H9 (cell line): Measurements from ENCODE around the gene FAM124A. TPM values are rescaled to one million over a fixed set of nuclear protein-coding genes. Genes with fewer than 3 reads are reported as not detected.

Experiments used
- DNase-seq: peaks from one replicate; pipeline ENCODE4 v3.0.0-alpha.2; 2017
- H2AFZ ChIP-seq: one replicate; pipeline ENCODE4 v1.6.1; 2013; ENCODE audit warnings: mild to moderate bottlenecking, low read length, control low read depth, moderate library complexity
- H2AK5ac ChIP-seq: 2 replicates; pipeline ENCODE4 v1.6.1; 2013; ENCODE audit warnings: low read length, control low read depth, mixed read lengths; ENCODE audit not compliant: insufficient read length
- H2BK120ac ChIP-seq: one replicate; pipeline ENCODE4 v1.6.1; 2013; ENCODE audit warnings: low read depth, mild to moderate bottlenecking, low read length, control low read depth, inconsistent platforms; ENCODE audit not compliant: poor library complexity, severe bottlenecking
- H2BK12ac ChIP-seq: 2 replicates; pipeline ENCODE4 v1.6.1; 2013; ENCODE audit warnings: low read length, control low read depth, mixed read lengths, low read depth; ENCODE audit not compliant: insufficient read length
- H2BK15ac ChIP-seq: 2 replicates; pipeline ENCODE4 v1.6.1; 2013; ENCODE audit warnings: low read depth, low read length, control low read depth
- H2BK20ac ChIP-seq: one replicate; pipeline ENCODE4 v1.6.1; 2013; ENCODE audit warnings: low read depth, mild to moderate bottlenecking, low read length, control low read depth, inconsistent platforms; ENCODE audit not compliant: poor library complexity, severe bottlenecking
- H2BK5ac ChIP-seq: 2 replicates; pipeline ENCODE4 v1.6.1; 2013; ENCODE audit warnings: low read length, control low read depth, mixed read lengths; ENCODE audit not compliant: insufficient read length
- H3K14ac ChIP-seq: 2 replicates; pipeline ENCODE4 v1.6.1; 2013; ENCODE audit warnings: low read length, control low read depth; ENCODE audit not compliant: insufficient read depth
- H3K18ac ChIP-seq: 2 replicates; pipeline ENCODE4 v1.6.1; 2013; ENCODE audit warnings: low read depth, mild to moderate bottlenecking, mixed read lengths, low read length, control low read depth; ENCODE audit not compliant: insufficient read length
- H3K23ac ChIP-seq: 2 replicates; pipeline ENCODE4 v1.6.1; 2013; ENCODE audit warnings: low read length, control low read depth, mixed read lengths, low read depth; ENCODE audit not compliant: insufficient read length
- H3K23me2 ChIP-seq: 2 replicates; pipeline ENCODE4 v1.6.1; 2013; ENCODE audit warnings: low read depth, mild to moderate bottlenecking, mixed read lengths, low read length, control low read depth; ENCODE audit not compliant: insufficient read length, poor library complexity, severe bottlenecking
- H3K27ac ChIP-seq: 2 replicates; pipeline ENCODE4 v1.5.1; 2013; ENCODE audit warnings: low read length, control low read depth, mixed read lengths, low read depth; ENCODE audit not compliant: insufficient read length
- H3K27me3 ChIP-seq: 2 replicates; pipeline ENCODE4 v1.6.1; 2013; ENCODE audit warnings: low read length, control low read depth, inconsistent platforms; ENCODE audit not compliant: insufficient read depth
- H3K4ac ChIP-seq: 2 replicates; pipeline ENCODE4 v1.6.1; 2013; ENCODE audit warnings: low read depth, mild to moderate bottlenecking, control low read depth, inconsistent platforms, low read length, moderate library complexity
- H3K4me1 ChIP-seq: 2 replicates; pipeline ENCODE4 v1.6.1; 2013; ENCODE audit warnings: low read length, control low read depth, inconsistent platforms; ENCODE audit not compliant: insufficient read depth
- H3K4me2 ChIP-seq: 2 replicates; pipeline ENCODE4 v1.6.1; 2013; ENCODE audit warnings: low read length, control low read depth, mixed read lengths; ENCODE audit not compliant: insufficient read length, insufficient read depth
- H3K56ac ChIP-seq: 2 replicates; pipeline ENCODE4 v1.6.1; 2013; ENCODE audit warnings: low read depth, mild to moderate bottlenecking, mixed read lengths, low read length, control low read depth; ENCODE audit not compliant: insufficient read length
- H3K79me1 ChIP-seq: 2 replicates; pipeline ENCODE4 v1.6.1; 2013; ENCODE audit warnings: low read depth, mild to moderate bottlenecking, moderate library complexity, low read length, control low read depth, inconsistent platforms; ENCODE audit not compliant: insufficient read depth, poor library complexity, severe bottlenecking
- H3K79me2 ChIP-seq: 2 replicates; pipeline ENCODE4 v1.6.1; 2013; ENCODE audit warnings: low read length, control low read depth, inconsistent platforms; ENCODE audit not compliant: insufficient read depth
- H3K9ac ChIP-seq: 2 replicates; pipeline ENCODE4 v1.6.1; 2013; ENCODE audit warnings: low read length, control low read depth, mixed read lengths; ENCODE audit not compliant: insufficient read length; ENCODE audit errors: extremely low read depth
- H3K9me3 ChIP-seq: one replicate; pipeline ENCODE4 v1.6.1; 2013; ENCODE audit warnings: low read depth, low read length, inconsistent platforms; ENCODE audit not compliant: control insufficient read depth
- H3T11ph ChIP-seq: one replicate; pipeline ENCODE4 v1.6.1; 2013; ENCODE audit warnings: mild to moderate bottlenecking, low read length, control low read depth, inconsistent platforms
- H4K20me1 ChIP-seq: one replicate; pipeline ENCODE4 v1.6.1; 2013; ENCODE audit not compliant: control insufficient read depth, insufficient read length, insufficient read depth
- H4K5ac ChIP-seq: 2 replicates; pipeline ENCODE4 v1.6.1; 2013; ENCODE audit warnings: low read depth, mild to moderate bottlenecking, mixed read lengths, low read length, control low read depth; ENCODE audit not compliant: insufficient read length
- H4K8ac ChIP-seq: replicated peaks from 2 replicates; pipeline ENCODE4 v1.6.1; 2013; ENCODE audit warnings: low read length, control low read depth, mixed read lengths, low read depth; ENCODE audit not compliant: insufficient read length
- H4K91ac ChIP-seq: 2 replicates; pipeline ENCODE4 v1.6.1; 2013; ENCODE audit warnings: low read depth, mild to moderate bottlenecking, moderate library complexity, mixed read lengths, low read length, control low read depth; ENCODE audit not compliant: insufficient read length
- H3K27ac Mint-ChIP-seq, 3 experiments: 2 replicates in 2 of 3; 3 replicates in 1 of 3; pipeline ENCODE4 v1.8.0; 2020 to 2021; ENCODE audit warnings: mixed read lengths in 3 of 3, mild to moderate bottlenecking in 1 of 3, moderate library complexity in 1 of 3
- H3K27me3 Mint-ChIP-seq: 2 replicates; pipeline ENCODE4 v1.8.0; 2021; ENCODE audit warnings: low read depth, mild to moderate bottlenecking, moderate library complexity, mixed read lengths
- H3K36me3 Mint-ChIP-seq, 3 experiments: 2 replicates in 2 of 3; 3 replicates in 1 of 3; pipeline ENCODE4 v1.8.0; 2020 to 2021; ENCODE audit warnings: low read depth in 3 of 3, mixed read lengths in 3 of 3; ENCODE audit not compliant: insufficient read depth in 1 of 3
- H3K4me1 Mint-ChIP-seq, 2 experiments: 2 replicates each; pipeline ENCODE4 v1.8.0; 2020; ENCODE audit warnings: mixed read lengths in 2 of 2
- H3K4me3 Mint-ChIP-seq, 2 experiments: 2 replicates in 1 of 2; 3 replicates in 1 of 2; pipeline ENCODE4 v1.8.0; 2020 to 2021; ENCODE audit warnings: mild to moderate bottlenecking in 2 of 2, mixed read lengths in 2 of 2, moderate library complexity in 1 of 2
- H3K9me3 Mint-ChIP-seq, 2 experiments: 2 replicates in 1 of 2; 3 replicates in 1 of 2; pipeline ENCODE4 v1.8.0; 2020; ENCODE audit warnings: mild to moderate bottlenecking in 2 of 2, mixed read lengths in 2 of 2, moderate library complexity in 1 of 2
- whole genome bisulfite sequencing: extraction: QIAGEN DNeasy Blood & Tissue Kit; methylation state at CpG from one replicate; pipeline ENCODE4 v1.1.7; 2013; ENCODE audit warnings: missing lambda C conversion rate, low lambda C conversion rate, mixed read lengths; ENCODE audit not compliant: insufficient read length; ENCODE audit errors: extremely low coverage; 5-methylcytosine and 5-hydroxymethylcytosine counted together
- total RNA-seq: library from RNA; stranded (reverse); gene quantifications from 2 replicates; pipeline ENCODE4 v1.2.1, GENCODE V29; 2021
- TF ChIP-seq, protein P1 (sequence below): fragments of 200-600 bp; sonication (generic); conservative IDR thresholded peaks from 3 replicates; pipeline ENCODE4 v1.8.0; 2021; ENCODE audit warnings: antibody characterized with exemption, mild to moderate bottlenecking

FAM124A gene
- total RNA-seq, 1 experiment from 2014 or later: 41.9 TPM

GRCh38 chr13:51261610-51262249, 39.5 kb downstream of the FAM124A start:
- TF ChIP-seq, protein P1, sequence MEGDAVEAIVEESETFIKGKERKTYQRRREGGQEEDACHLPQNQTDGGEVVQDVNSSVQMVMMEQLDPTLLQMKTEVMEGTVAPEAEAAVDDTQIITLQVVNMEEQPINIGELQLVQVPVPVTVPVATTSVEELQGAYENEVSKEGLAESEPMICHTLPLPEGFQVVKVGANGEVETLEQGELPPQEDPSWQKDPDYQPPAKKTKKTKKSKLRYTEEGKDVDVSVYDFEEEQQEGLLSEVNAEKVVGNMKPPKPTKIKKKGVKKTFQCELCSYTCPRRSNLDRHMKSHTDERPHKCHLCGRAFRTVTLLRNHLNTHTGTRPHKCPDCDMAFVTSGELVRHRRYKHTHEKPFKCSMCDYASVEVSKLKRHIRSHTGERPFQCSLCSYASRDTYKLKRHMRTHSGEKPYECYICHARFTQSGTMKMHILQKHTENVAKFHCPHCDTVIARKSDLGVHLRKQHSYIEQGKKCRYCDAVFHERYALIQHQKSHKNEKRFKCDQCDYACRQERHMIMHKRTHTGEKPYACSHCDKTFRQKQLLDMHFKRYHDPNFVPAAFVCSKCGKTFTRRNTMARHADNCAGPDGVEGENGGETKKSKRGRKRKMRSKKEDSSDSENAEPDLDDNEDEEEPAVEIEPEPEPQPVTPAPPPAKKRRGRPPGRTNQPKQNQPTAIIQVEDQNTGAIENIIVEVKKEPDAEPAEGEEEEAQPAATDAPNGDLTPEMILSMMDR: no peak
- peaks cover 42 to 79% (median 64%) of the 10 kb centered on the region in 3 experiments for H3K36me3 Mint-ChIP-seq
- 0 out of 5 replicates have a peak overlapping the region, but pooled peaks of 1 of the 2 experiments have one; percentile 11 for H3K4me3 Mint-ChIP-seq
- Histone ChIP-seq H3K18ac (no peak overlapping the region), H4K8ac (no peak overlapping the region), H2BK5ac (no peak overlapping the region), H2BK120ac (no peak overlapping the region), H2BK12ac (no peak overlapping the region), H4K91ac (no peak overlapping the region), H3K27me3 (no peaks in the 10 kb centered on the region), H3K9me3 (no peaks in the 10 kb centered on the region), H3K23ac (no peak overlapping the region), H3K79me2 (peaks cover 7% of the 10 kb centered on the region; the same call in 1 of the 2 replicates), H2BK20ac (no peak overlapping the region), H3K4me2 (no peak overlapping the region), H3K9ac (no peak overlapping the region), H3K56ac (no peak overlapping the region), H2AFZ (no peak overlapping the region), H3K4ac (no peak overlapping the region), H3K23me2 (no peaks in the 10 kb centered on the region), H3K27ac (no peak overlapping the region), H3T11ph (no peak overlapping the region), H4K20me1 (peaks cover 3% of the 10 kb centered on the region), H2BK15ac (no peak overlapping the region), H3K79me1 (peaks cover 5% of the 10 kb centered on the region), H3K14ac (no peak overlapping the region), H3K4me1 (peaks cover 3% of the 10 kb centered on the region; the same call in 1 of the 2 replicates), H2AK5ac (no peak overlapping the region), H4K5ac (no peak overlapping the region)
- peak overlapping the region; percentile 37 to 90 (median 76); a peak in 3 of 7 replicates for H3K27ac Mint-ChIP-seq
- peaks cover 54 to 56% of the 10 kb centered on the region in 2 experiments for H3K4me1 Mint-ChIP-seq
- DNase-seq: no peak
- no peaks in the 10 kb centered on the region for H3K27me3 Mint-ChIP-seq
- peaks cover 0 to 2% of the 10 kb centered on the region in 2 experiments; a peak in 1 of 5 replicates for H3K9me3 Mint-ChIP-seq
- no CpG with 5 or more reads among the region's 5 CpGs for WGBS
